Measurements from ENCODE around the gene LAMC2.

The LAMC2 gene

GRCh38 chr1:183259924-183260323 is 73.9 kb downstream of the LAMC2 start:
- no peak for DNase-seq (ENCODE audit: low read depth in 2 of 2)
- no peak for TF ChIP-seq CTCF (IDR thresholded peaks at IDR 0.05; ENCODE audit: low read depth, low read length)
- no peak overlapping the region for H3K4me3 ChIP-seq (replicated peaks in 1 of 2; ENCODE audit: low read depth in 2 of 2, low read length in 2 of 2)

- no peak for TF ChIP-seq CTCF (IDR thresholded peaks at IDR 0.05; ENCODE audit: low read depth, low read length)
- no peak overlapping the region for H3K4me3 ChIP-seq (replicated peaks in 1 of 2; ENCODE audit: low read depth in 2 of 2, low read length in 2 of 2)
- DNase-seq (ENCODE audit: low read depth in 2 of 2), result no peak
Measured at GRCh38 chr1:183262628-183263200, 76.7 kb downstream of the LAMC2 start.

- H3K4me3 ChIP-seq (replicated peaks in 1 of 2; ENCODE audit: low read depth in 2 of 2, low read length in 2 of 2), result no peak overlapping the region
- DNase-seq (ENCODE audit: low read depth in 2 of 2), result no peak
- no peak for TF ChIP-seq CTCF (IDR thresholded peaks at IDR 0.05; ENCODE audit: low read depth, low read length)
Measured at GRCh38 chr1:183263886-183264602, 78.0 kb downstream of the LAMC2 start.

- peak; percentile 96 to 97 for DNase-seq (ENCODE audit: low read depth in 2 of 2)
- no peak overlapping the region for H3K4me3 ChIP-seq (replicated peaks in 1 of 2; ENCODE audit: low read depth in 2 of 2, low read length in 2 of 2)
- no peak for TF ChIP-seq CTCF (IDR thresholded peaks at IDR 0.05; ENCODE audit: low read depth, low read length)
Measured at GRCh38 chr1:183267646-183268431, 81.8 kb downstream of the LAMC2 start.

- no peak for TF ChIP-seq CTCF (IDR thresholded peaks at IDR 0.05; ENCODE audit: low read depth, low read length)
- peak; percentile 77 to 91 for DNase-seq (ENCODE audit: low read depth in 2 of 2)
Measured at GRCh38 chr1:183270541-183271141, 84.6 kb downstream of the LAMC2 start.

GRCh38 chr1:183272390-183272848 is 86.4 kb downstream of the LAMC2 start:
- no peak overlapping the region for H3K4me3 ChIP-seq (replicated peaks in 1 of 2; ENCODE audit: low read depth in 2 of 2, low read length in 2 of 2)
- no peak for TF ChIP-seq CTCF (IDR thresholded peaks at IDR 0.05; ENCODE audit: low read depth, low read length)
- peak; percentile 79 to 87 for DNase-seq (ENCODE audit: low read depth in 2 of 2)

More at GRCh38 chr1:183270541-183271141, 84.6 kb downstream of the LAMC2 start:
- H3K4me3 ChIP-seq (replicated peaks in 1 of 2; ENCODE audit: low read depth in 2 of 2, low read length in 2 of 2), result no peak overlapping the region

All from cardiac fibroblast (primary cell).